A673 (cell line): Measurements from ENCODE around the gene KCND3.

ENCODE experiments used
- CTCF ChIP-seq: fragments of 300-800, 200-600 bp; sonication (generic); conservative IDR thresholded peaks from 2 replicates; pipeline ENCODE4 v1.5.1; 2017; ENCODE audit warnings: low read depth, mild to moderate bottlenecking, antibody characterized with exemption, low read length, moderate library complexity, mixed read lengths
- EZH2 ChIP-seq: fragments of 200-600 bp; sonication (generic); IDR thresholded peaks from 2 replicates; pipeline ENCODE4 v1.6.1; 2017; ENCODE audit warnings: borderline replicate concordance, low read depth, mild to moderate bottlenecking, mixed read lengths, antibody characterized with exemption, low read length; ENCODE audit not compliant: poor library complexity, severe bottlenecking

GRCh38 chr1:111923766-111924165 lies 65.7 kb downstream of the KCND3 start:
- TF ChIP-seq CTCF (no peak), EZH2 (no peak)
